HG03565 (cell line): ENCODE results near the gene C20orf173.
"Not testable (repeated sequence)": the region's sequence is repeated elsewhere in the genome, so short reads cannot be mapped to it uniquely, and the experiment has no call there.

Source experiments
- ATAC-seq: cut with Tn5 transposase; IDR thresholded peaks from one replicate; pipeline ENCODE4 v1.9.1; 2021; ENCODE audit warnings: mild to moderate bottlenecking, moderate library complexity; ENCODE audit not compliant: unreplicated experiment

Gene C20orf173

DNA sequence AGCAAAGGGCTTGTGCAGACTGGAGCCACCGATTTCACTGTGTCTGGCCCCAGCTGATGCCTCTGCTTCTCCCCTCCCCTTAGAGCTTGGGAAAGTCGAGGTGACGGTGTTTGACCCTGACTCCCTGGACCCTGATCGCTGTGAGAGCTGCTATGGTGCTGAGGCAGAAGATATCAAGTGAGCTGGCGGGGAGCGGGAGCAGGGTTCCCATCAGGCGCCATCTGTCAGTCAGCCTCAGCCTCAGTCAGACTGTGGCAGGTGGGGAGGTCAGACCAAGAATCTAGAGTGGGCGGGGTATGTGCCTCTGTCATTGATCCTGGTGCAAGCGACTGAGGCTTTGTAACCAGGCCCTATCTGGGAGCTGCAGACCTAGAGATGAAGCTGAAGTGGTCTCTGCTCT is 17.9 kb upstream of the C20orf173 start:
- no peak for ATAC-seq

- ATAC-seq, result no peak
These were observed 16.7 kb upstream of the C20orf173 start for GRCh38 chr20:35546127-35546526.

GRCh38 chr20:35544941-35545340 is 15.5 kb upstream of the C20orf173 start:
- ATAC-seq, result not testable (repeated sequence)

- ATAC-seq, result no peak
These were observed 15.0 kb upstream of the C20orf173 start for GRCh38 chr20:35544436-35544835.

- ATAC-seq, result no peak
These were observed 13.5 kb upstream of the C20orf173 start for GRCh38 chr20:35542990-35543389.

DNA sequence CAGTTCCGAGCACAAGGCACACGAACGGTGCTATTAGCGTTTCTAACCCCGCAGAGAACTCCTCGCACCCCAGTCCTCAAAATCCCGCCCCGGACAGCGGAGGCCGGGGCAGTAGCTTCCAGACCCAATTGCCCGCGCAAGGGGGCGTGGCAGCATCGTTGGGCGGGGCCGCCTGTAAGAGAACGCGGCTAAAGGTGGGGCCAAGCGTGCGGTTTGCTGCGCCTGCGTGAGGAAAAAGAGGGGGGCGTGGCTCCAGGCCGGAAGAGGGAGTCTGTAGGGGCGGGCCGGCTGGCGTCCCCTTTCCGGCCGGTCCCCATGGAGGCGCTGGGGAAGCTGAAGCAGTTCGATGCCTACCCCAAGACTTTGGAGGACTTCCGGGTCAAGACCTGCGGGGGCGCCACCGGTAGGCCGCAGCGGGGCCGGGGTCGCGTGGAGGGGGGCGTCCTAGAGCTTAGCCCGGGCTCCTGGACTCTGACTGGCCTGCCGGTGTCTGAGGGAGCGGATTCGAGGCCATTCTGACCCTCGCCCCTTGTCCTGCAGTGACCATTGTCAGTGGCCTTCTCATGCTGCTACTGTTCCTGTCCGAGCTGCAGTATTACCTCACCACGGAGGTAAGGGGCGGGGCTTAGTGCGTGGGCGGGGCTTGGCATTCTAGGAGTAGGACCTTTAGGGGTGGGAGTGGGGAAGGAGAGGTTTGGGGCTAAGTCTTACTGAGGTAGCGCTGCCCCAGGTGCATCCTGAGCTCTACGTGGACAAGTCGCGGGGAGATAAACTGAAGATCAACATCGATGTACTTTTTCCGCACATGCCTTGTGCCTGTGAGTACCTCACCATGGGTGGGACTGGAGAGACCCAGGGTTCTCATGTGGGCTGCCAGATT is 12.6 kb upstream of the C20orf173 start, which contains the start of gene ERGIC3:
Gene ERGIC3 (plus strand): TSS at position 296 of the 880 bp plus-strand sequence. CDS start 20 bp downstream, at position 316.
- ATAC-seq, result peak; percentile 63

DNA sequence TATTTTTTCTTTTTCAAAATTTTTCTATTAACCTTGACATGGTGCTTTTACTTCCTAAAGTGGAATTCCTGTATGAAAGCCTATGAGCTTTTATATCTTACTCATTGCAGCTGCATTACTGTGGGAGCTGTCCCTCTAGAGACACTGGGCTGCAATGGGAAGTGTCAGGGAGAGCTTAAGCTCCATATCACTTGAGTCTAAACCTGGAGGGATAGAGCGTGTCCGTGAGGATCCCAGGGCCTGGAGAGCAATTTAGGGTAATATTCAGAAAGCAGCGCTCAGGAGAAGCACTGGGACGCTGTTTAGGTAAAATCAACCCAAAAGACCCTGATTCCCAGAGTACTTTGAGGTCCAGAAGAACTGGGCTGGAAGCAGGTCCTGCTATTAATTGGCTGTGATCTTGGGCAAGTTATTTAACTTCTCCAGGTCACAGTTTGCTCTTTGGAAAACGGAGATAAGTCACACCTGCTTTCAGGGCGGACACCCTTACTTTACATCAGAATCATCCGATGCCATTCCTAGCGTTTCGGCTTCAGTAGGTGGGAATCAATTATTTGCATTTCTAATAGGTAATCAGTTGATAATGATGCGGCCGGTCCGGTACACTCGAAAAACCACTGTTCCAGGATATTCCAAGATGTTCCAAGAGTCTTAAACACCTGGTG is 11.8 kb upstream of the C20orf173 start:
- no peak for ATAC-seq

GRCh38 chr20:35539756-35540212 is 10.3 kb upstream of the C20orf173 start:
- ATAC-seq, result peak; percentile 64

DNA sequence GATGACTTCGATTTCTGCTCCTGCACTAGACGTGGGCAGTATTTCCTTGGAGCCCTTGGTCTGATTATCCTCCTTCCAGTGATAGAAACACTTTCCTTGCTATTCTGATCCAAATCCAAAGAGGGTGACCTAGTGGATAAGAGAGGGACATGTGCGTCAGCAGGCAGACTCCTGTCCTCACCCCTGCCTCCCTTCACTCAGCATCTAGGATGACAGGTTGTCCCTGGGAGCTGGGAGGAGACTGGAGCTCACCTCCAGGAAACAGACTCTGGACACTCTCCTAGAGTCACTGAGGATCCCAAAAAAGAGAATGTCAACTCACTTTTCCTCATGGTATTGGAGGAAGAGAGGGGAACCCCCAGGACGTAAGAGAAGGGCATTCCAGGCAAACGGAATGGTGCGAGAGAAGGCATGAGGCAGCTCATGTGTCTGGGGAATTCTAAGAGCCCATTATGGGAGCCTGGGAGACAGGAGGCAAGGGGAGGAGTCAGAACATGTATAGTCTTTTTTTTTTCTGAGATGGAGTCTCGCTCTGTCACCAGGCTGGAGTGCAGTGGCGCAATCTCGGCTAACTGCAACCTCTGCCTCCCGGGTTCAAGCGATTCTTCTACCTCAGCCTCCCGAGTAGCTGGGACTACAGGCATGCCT is 2.2 kb downstream of the C20orf173 start:
- no peak for ATAC-seq

DNA sequence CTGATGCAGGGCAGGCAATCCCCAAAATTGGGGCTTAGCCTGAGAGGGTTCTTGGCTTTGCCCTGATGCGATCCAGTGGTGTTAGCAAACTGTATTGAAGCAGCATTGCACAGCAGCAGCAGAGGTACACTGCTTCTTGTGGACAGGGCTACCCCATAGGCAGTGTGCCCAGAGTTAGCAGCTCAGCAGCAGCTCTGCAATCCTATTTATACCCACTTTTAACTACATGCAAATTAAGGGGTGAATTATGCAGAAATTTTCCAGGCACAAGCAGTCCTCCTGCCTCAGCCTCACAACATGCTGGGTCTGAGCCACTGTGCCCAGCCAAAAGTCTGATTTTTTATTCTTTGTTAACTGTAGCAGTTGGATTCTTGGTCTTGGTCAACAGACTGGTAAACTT is 3.8 kb downstream of the C20orf173 start:
- no peak for ATAC-seq

GRCh38 chr20:35523298-35523888 is 6.1 kb downstream of the C20orf173 start:
- ATAC-seq, result no peak

DNA sequence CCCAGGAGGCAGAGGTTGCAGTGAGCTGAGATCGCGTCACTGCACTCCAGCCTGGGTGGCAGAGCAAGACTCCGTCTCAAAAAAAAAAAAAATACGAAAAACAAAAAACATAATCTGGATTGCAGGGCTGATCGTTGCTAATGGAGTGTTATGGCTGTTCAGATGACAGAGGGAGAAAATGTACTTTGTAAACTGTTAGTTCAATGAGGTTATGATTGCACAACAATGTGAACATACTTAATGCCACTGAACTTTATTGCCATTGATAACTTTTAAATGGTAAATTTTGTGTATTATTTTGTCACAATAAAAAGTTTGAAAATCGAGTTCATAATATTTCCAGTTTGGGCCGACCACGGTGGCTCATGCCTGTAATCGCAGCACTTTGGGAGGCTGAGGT is 10.5 kb downstream of the C20orf173 start:
- no peak for ATAC-seq

DNA sequence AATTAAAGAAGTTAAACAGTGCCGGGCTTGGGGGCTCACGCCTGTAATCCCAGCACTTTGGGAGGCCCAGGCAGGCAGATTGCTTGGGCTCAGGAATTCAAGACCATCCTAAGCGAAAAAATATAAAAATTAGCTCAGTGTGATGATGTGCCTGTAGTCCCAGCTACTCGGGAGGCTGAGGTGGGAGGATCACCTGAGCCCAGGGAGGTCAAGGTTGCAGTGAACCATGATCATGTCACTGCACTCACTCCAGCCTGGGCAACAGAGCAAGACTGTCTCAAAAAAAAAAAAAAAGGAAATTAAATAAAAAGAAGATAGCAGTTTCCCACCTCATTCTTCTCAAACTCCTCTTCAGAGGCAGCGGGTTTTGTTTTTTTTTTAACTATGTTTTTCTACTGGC is 11.7 kb downstream of the C20orf173 start:
- ATAC-seq, result not testable (repeated sequence)

- ATAC-seq, result no peak
These were observed 12.3 kb downstream of the C20orf173 start for GRCh38 chr20:35517125-35517524.

DNA sequence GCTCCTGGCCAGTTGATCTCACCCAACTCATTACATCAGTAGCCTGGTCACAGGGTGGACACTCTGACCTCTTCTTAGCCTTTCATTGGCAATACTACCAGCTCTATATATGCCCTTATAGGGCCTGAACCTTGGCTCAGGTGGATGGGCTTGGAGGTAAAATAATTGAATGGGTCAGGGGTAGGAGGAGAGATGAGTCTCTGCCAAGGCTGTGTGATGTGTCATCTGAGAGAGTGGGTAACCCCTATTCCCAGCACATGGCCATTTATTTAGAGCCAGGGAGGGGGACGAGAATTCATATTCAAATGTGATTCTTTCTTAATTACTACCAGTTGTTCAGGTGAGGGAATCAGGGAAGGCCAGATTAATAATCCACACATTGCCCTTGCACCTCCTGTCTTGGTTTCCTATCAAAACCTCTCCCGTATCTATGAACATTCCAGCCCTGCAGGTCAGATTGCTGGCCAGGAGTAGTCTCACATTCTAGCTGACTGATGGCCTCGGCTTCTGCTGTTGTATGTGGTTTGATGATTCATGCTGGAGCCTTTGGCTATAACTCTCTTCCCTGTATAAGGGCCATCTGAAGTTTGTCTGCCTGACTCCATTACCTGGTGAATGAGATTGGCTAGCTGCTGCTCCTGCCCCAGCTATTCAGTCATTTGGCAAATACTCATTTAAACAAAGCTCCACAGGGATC is 13.4 kb downstream of the C20orf173 start:
- ATAC-seq, result no peak

DNA sequence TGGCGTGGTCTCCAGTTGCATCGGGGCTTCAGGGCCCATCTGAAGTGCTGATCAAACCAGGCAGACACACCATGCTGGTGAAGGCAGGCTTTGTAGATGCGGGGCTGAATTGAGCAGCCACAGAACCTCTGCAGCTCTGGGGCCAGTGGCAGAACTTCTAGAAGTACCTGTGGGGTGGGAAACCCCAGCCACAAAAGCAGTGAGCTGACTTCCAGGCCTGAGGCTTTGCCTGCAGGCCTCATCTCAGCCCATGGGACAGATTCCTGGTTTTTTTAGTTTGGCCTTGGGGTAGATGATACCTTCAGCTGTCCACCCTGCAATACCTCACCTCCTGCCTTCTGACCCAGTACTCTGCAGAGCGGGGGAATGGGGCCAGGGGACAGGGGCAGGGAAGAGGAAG is 14.1 kb downstream of the C20orf173 start:
- no peak for ATAC-seq

GRCh38 chr20:35514371-35514932 is 15.0 kb downstream of the C20orf173 start:
- no peak for ATAC-seq

DNA sequence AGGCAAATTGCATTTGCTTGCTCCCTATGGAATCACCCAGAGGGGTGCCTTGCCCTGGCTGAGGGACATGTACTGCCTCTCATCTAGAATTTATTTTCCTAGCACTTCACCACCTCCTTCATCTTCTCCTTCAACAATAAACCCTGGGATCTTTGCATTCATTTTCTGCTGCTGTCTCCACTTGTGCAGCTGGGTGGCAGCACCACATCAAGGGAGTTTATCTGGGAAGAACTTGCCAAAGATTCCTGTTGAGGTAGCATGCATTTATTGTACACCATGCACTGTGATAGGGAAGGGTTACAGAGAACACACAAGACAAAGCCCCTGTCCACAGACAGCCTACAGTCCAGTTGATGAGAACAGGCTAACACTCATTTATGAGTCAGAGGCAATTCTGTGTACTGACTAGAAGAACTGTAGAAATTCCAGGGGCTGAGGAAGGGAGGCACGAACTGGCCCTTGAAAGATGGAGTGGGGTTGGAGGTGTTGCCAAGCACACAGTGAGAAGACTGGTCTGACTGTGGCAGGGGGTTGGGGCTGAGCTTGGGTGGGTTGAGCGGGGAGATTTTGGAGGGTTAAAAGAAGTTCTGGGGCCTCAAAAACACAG is 17.5 kb downstream of the C20orf173 start:
- ATAC-seq, result no peak

- no peak for ATAC-seq
These were observed 18.3 kb downstream of the C20orf173 start for GRCh38 chr20:35510951-35511735.
